GM18858 (cell line): ENCODE results near the gene SLC11A2.

Experiments used
- ATAC-seq: cut with Tn5 transposase; IDR thresholded peaks from one replicate; pipeline ENCODE4 v1.9.1; 2021; ENCODE audit not compliant: unreplicated experiment

Gene SLC11A2

DNA sequence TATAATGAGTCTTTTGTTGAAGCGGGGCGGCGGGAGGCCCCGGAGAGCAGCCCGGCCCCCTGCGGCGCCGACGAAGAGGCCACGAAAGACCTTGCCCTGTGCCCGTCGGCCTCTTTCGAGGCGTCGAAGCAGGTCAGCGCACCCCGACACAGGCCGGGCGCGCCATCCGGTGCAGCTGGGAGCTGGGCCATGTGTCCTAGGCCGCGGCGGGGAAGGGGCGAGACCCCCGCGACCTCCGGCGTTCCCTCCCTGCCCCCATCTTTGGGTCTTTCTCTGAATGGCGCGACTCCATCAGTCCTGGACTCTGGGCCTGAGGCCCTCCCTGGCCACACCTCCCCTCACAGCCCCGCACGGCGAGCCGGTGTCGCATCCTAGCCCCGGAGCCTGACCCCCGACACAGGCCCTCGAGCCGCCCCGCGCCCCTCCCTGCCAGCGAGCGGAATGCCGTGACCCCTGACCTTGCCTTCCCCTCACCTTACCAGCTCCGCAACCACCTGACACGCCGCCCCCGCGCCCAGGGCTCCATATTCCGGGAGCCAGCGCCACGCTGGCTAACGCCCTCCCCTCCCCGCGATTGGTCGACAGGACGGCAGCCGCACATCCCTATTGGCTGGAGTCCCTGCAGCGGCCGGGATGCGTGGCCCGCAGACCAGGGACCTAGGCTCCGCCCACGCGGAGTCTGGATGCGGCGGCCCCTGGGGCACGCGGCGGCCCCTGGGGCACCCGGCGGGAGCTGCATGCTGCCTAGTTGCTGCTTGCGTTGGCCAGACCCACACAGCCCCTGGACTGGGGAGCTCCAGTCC, at the start of gene SLC11A2:
Gene SLC11A2 (minus strand): TSS at position 549 of the 803 bp plus-strand sequence. CDS start 15,656 bp downstream, outside the sequence.
- peak; percentile 70 for ATAC-seq

DNA sequence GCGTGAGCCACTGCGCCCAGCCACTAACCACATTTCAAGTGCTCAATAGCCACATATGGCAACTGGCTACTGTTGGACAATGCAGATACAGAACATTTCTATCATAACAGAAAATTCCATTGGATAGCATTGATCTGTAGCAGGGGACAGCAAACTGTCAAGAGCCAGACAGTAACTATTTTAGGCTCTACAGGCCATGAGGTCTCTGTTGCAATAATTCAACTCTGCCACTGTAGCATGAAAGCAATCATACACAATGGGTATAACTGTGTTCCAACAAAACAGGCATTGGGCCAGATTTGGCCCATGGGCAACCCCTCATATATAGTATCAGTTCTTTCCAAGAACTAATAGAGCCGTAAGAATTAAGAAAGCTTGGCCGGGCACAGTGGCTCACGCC, 49.2 kb upstream of the SLC11A2 start:
- ATAC-seq: no peak

DNA sequence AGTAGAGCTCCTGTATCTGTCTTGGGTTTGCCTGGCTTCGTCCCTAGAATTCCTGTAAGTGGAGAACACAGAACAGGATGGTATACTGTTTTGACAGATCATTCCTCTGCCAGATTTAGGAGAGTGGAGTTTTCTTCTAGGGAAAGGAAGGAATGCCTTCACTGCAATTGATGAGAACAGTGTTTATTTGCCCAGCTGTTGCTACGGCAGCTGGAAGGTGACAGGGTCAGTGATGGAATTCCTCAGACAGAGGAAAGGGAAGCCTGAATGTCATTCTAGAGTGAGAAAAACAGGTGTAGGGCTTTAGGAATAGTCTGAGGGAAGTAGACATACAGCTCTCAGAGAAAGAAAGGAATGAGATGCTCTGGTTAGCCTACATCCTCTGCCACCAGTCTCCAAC, 45.5 kb upstream of the SLC11A2 start:
- no peak for ATAC-seq

DNA sequence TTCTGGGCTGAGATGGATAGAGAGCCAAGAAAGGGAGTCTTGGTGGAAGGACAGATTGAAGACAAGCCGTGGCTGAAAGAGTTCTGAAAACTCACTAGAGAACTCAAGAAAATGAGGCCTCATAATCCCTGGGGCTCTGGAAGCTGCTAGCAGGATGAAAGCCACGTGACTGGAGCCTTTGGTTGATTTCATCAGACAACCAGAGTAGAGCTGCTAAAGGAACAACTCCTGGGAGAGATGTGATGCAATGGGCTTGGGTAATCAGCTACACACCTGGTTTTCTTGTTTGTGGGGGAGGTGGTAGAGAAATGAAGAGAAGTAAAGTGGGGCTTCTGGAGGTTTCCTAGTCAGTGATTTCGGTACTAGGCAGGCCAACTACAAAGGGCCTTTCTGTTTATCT, 43.8 kb upstream of the SLC11A2 start:
- no peak for ATAC-seq

DNA sequence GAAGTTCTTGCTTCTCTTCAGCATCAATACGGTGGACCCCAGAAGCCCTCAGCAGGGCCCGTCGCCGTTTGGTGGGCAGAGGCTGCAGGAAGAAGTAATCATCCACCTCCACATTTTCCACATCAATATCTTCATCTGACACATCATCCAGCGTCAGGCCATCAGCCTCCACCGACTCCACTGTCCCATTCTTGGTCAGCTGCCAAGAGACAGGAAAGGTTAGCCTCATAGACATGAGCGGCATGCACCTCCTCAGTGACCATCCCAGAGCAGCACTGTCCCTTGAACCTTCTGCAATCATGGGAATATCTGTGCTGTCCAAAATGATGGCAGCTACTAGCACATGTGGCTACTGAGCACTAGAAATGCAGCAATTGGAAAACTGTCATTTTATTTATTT, 41.6 kb upstream of the SLC11A2 start:
- no peak for ATAC-seq

DNA sequence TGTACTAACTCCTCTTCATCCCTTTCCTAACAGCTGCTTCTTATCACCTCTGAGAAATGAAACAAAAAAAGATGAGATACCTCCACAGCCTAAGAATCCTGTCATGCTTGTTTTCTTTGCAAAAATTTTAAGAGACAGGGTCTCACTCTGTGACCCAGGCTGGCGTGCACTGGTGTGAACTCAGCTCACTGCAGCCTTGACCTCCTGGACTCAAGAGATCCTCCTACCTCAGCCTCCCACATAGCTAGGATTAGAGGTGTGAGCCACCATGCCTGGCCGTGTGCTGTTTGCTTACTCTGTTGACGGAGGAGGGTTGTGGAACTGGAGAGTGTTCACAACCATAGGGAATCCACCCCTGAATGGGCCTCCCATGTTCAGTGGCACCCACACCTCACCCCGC, 41.0 kb upstream of the SLC11A2 start:
- ATAC-seq: no peak

DNA sequence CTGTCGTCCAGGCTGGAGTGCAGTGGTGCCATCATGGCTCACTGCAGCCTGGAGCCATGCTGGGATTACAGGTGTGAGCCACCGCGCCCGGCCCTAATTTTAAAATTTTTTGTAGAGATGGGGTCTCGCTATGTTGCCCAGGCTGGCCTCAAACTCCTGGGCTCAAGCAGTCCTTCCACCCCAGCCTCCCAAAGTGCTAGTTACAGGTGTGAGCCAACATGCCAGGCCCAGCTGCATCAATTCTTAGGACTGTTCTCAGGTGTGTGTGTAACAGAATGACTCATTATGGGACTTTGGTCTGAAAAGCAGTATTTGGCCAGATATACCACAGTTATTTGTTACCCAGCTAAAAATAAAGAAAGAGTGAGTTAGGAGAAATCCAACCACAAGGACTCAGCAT, 39.3 kb upstream of the SLC11A2 start:
- ATAC-seq: no peak

DNA sequence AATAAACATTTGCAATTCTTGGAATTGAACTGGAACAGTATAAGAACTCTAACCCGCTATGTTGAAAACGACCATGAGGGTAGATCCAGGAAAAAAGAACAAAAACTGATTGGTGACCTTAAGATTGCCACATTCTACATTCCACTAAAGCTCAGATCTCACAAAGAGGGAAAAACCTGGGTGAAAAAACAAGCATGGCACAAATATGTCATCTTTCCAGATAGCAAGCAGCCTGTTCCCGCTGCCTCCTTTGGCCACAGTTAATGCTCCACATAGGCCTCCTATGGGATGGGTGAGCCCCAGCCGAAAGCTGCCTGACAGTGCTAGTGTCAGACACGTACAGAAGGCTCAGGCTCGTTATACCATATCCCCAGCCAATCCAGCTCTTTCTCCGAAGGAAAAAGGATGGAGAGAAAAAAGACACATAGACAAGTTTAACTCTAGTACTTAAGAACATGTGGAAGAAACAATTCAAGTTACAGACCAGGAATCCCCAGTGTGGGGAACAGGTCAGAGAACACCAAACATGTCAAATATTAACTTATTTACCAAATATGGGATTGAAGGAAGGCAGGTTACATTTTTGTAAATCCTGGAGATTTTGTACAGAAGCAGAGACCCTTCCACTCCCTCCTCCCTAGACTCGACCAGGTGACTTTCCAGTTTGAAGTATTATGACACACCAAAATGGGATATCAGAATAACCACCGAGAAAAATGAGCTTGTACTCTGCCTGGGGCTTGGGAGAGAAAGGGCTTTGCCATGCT, 36.6 kb upstream of the SLC11A2 start:
- no peak for ATAC-seq

DNA sequence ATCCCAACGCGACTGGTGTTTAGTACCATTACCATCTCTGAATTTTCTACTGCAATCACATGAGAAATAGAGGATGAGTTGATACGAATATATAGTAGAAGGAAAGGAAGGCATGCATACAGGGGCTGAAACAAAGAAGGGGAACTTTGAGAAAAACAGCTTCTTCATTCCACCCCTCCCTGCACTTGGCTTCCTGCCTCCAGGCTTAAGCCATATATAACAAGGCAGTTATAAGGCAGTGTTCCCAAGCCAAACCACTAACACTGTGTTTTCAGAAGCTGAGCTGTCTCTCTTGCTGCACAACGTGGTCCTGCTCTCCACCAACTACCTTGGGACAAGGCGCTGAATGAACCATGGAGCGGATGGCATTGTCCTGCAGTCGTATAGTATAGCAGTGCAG, 32.9 kb upstream of the SLC11A2 start:
- ATAC-seq: no peak

DNA sequence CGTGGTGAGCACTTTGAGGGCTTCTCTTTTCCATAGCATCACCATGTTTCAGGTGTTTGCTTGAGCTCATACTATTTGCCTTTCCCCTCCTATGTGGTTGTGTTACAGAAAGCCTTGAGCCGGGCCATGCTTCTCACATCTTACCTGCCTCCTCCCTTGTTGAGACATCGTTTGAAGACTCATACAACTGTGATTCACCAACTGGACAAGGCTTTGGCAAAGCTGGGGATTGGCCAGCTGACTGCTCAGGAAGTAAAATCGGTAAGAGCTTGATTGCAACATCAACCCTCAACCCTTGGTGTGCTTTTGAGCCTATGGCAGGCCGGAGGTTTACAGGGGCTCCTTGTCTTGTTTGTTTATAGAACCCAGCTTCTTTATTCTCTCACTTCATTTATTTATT, 30.1 kb upstream of the SLC11A2 start:
- no peak for ATAC-seq

DNA sequence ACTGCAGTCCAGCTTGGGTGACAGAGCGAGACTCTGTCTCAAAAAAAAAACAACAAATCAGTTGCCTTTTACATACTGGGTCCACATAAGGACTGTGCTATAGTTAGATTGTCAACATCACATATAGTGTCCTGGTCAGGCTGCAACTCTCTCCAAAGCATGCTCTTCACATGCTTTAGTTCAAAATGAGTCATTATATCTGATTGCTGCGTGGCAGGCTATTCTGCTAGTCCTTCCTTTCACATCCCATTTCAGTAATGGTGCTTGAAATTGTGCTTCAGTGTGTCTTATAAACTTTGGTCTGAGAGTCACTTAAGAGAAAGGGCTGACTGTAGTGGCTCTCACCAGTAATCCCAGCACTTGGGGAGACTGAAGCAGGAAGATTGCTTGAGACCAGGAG, 28.9 kb upstream of the SLC11A2 start:
- ATAC-seq: no peak

DNA sequence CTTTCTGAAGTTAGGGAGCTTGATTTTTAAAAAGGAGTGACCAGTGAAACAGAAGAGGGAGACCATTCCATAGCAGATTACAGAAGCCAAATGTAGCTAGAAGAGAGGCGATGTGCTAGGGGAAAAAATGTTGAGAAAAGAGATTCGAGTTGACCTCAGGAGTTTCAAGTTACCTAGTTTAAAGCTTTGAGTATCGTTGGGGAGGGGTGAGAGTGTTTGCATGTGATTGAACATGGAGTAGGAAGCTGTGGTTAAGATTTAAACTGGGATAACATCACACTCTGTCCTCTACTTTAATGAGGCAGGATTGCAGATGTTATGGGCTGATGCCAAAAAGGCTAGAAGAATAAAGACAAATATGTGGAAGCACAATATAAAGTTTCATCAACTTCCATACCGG, 25.6 kb upstream of the SLC11A2 start:
- ATAC-seq: no peak

DNA sequence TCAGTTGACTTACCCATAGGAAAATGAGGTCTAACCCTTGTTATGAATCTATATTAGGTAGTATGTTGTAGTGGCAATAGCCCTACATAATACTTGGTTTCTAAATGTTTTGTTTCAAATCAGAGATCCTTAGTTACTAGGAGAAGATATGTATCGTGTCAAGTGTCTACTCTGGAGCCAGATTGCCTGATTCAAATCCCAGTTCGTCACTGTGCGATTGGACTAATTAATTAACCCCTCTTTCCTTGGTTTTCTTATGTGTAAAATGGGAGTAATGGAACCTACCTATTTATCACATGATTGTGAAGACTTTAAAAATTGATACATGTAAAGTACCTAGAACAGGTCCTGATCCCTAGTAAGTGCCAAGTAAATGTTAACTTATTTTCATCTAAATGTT, 23.3 kb upstream of the SLC11A2 start:
- no peak for ATAC-seq

DNA sequence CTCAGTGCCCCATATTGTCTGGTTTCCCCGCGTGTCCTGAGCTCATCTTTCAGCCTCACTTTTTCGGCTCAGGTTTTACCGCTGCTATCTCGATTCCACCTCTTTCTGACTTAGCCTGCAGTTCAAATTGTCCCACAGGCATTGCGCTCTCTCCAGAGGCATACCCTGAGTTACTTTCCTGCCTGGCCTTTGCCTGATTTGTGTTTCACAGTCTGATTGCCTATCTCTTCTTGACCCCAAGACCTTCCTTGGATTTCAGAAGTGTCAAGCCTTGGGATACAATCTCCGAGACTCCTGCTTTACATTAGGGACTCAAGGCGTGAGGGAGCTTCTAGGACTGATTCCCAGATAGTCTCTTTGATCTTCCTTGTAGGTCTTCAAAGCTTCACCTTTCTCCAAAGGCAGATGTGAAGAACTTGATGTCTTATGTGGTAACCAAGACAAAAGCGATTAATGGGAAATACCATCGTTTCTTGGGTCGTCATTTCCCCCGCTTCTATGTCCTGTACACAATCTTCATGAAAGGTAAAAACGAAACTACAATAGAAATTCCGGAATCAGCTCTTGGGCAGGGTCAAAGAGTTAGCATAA, 22.6 kb upstream of the SLC11A2 start:
- ATAC-seq: no peak

DNA sequence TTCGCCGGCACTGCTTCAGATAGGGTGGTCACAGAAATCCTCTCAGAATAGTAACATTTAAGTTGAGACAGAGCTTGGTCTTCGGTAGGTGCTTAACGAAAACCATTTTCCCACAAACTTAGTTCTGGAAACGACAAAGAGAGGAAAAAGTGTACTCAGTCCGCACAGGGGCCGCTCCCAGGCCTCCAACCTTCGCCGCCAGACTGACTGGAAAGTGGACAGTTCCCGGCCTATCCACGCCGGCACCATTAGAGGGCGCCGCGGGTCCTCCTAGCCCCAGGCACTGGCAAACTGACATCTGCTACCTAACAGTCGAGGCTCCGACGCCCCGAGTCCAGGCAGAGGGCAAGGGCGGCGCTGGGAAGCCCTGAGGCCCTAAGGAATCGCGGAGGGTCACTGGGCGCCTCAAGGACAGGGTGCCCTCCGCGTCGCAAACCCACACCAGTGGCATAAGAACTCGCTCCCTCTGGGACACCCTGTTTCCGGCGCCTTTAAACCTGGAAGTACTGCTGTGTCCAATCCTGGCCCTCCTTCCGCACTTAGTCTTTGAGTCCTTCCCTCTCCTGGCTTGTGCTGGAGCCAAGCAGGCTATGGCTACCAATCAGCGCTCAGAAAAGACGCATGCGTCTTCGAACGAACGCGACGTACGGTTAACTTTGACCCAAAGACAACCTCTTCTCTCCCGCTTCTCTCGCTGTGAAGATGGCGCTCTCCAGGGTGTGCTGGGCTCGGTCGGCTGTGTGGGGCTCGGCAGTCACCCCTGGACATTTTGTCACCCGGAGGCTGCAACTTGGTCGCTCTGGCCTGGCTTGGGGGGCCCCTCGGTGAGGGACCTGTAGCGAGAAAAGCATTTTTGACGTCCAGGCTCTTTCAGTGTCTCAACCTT, 21.7 kb upstream of the SLC11A2 start, which contains the start of gene LETMD1:
Gene LETMD1 (plus strand): TSS at position 673 of the 886 bp plus-strand sequence. CDS start 30 bp downstream, at position 703.
- ATAC-seq: peak; percentile 92

DNA sequence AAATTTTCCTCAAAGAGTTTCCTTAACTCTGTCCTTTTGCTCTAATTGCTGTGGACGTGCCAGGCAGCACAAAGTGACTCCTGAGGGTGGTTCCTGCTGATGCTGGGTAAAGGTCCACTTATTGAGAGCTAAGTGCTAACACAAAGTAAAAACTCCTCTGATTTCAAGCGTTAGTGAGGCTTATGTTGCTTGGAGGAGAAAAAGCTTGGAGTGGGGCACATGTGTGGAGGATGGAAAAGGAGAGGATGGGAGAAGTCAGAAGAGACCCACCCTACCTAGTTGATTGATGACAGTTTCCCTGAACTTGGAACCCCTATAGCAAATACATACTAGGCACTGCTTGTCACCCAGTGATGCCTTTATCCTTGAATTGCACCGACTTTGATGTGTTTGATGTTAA, 10.1 kb upstream of the SLC11A2 start:
- no peak for ATAC-seq

DNA sequence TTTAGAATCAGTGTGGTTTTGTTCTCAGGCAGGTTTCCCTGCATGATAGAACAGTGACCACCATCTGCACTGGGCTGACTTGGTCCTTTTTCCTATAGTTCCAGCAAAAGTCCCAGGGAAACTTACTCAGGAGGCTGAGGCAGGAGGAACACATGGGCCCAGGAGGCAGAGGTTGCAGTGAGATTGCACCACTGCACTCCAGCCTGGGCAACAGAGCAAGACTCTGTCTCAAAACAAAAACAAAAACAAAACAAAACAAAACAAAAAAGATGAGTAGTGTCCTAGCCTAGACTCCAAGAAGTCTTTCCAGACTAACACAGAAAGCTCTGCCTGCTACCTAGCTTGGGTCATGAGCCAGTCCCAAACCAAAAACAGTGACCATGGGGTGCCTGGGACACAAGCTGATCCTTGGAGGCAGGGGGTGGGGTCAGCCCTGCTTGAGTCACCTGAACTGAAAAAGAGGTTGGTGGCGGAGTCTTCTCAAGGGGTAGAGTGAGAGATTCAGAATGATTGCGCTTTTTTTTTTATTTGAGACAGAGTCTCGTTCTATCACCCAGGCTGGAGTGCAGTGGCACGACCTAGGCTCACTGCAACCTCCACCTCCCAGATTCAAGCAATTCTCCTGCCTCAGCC, 7.4 kb upstream of the SLC11A2 start:
- ATAC-seq: no peak

DNA sequence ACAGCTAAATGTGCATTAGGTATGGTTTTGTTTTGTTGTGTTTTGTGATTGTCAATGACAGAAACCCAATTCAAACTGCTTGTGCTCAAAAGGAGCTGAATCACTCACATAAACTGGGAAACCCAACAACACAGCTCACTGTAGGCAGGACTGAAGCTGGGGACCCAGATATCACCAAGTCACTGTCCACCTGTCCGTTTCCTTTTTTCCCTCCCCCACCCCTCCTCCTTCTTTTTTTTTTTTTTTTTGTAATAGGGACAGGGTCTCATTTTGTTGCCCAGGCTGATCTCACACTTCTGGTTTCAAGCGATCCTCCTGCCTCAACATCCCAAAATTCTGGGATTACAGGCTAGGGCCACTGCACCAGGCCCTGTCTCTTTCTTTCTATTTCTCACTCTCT, 6.9 kb upstream of the SLC11A2 start:
- ATAC-seq: no peak

DNA sequence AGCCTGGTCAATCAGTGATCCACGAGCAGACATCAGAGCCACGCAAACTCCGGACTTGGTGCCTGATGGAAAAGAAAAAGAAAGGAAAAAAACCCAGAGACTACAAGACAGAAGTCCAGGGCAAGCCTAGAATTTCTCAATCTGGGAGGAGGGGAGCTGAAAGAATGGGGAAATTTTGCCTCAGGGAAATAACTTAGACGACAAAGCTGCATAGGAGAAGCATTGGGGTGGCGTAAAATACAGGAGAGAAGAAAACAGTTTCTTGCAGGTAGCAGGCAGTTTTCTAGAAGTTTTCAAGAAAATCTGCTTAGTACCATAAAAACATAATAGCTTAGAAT, 2.6 kb upstream of the SLC11A2 start:
- ATAC-seq: no peak

DNA sequence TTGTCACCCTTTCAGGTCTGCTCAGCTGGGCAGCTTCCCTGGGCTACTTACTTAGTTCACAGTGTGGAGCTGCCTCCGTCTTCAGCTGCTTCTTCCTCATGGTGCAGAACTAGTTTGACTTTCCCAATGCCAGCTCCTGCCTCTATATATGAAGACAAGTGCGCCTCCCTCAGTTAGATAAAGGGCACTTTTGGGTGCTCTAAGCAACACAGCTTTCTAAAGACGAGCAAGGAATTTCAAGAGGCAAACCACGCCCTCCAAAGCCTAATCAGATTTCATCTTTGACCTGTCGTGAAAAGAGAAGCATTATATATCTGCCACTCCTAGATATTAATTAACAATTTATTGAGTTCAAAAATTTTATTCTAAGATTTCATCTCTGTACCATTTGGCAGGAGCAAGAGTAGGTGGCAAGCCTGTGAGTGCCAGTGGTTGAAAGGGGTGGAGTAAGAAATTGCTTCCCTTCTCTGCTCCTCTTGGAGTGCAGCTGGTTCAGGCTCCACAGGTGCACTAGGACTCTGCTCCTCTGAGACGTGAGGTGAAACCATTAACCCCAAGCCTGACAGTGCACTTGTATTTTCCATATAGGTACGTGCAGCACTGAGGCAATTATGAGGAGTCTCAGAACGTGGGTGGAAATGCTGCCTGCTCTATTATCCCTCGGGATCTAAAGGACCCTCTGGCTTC, 2.1 kb upstream of the SLC11A2 start:
- ATAC-seq: no peak
